Measurements from ENCODE around the gene ST8SIA3.
"Not testable (repeated sequence)": the region's sequence is repeated elsewhere in the genome, so short reads cannot be mapped to it uniquely, and the experiment has no call there.

The ST8SIA3 gene

DNA sequence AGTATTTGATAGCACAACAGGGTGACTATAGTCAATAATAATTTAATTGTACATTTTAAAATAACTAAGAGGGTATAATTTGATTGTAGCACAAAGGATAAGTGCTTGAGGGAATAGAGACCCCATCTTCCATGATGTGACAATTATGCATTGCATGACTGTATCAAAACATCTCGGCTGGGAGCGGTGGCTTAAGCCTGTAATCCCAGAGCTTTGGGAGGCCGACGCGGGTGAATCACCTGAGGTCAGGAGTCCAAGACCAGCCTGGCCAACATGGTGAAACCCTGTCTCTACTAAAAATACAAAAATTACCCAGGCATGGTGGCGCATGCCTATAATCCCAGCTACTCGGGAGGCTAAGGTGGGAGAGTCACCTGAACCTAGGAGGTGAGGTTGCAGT, 44.5 kb downstream of the ST8SIA3 start:
- H3K36me3 Mint-ChIP-seq (ENCODE audit: low read depth); H3K27ac Mint-ChIP-seq; H3K4me1 Mint-ChIP-seq (ENCODE audit: low read depth); DNase-seq; H3K4me3 Mint-ChIP-seq: not testable (repeated sequence)
- peaks cover 16% of the 10 kb centered on the region for H3K27me3 Mint-ChIP-seq
- peaks cover 12% of the 10 kb centered on the region for H3K9me3 Mint-ChIP-seq

GRCh38 chr18:57397440-57398132, 45.2 kb downstream of the ST8SIA3 start:
- no peak overlapping the region for H3K27ac Mint-ChIP-seq

GRCh38 chr18:57404345-57404744, 52.0 kb downstream of the ST8SIA3 start:
- DNase-seq: no peak
- Mint-ChIP-seq H3K4me1 (ENCODE audit: low read depth) (no peaks in the 10 kb centered on the region), H3K36me3 (ENCODE audit: low read depth) (no peaks in the 10 kb centered on the region), H3K4me3 (no peak overlapping the region), H3K27ac (no peak overlapping the region), H3K27me3 (peaks cover 34% of the 10 kb centered on the region), H3K9me3 (peaks cover 7% of the 10 kb centered on the region)

More at GRCh38 chr18:57397440-57398132, 45.2 kb downstream of the ST8SIA3 start:
- no peak overlapping the region for H3K4me3 Mint-ChIP-seq
- no peak for DNase-seq
- H3K36me3 Mint-ChIP-seq (ENCODE audit: low read depth): no peaks in the 10 kb centered on the region
- no peaks in the 10 kb centered on the region for H3K4me1 Mint-ChIP-seq (ENCODE audit: low read depth)
- peaks cover 17% of the 10 kb centered on the region for H3K27me3 Mint-ChIP-seq
- peaks cover 12% of the 10 kb centered on the region for H3K9me3 Mint-ChIP-seq

- Mint-ChIP-seq H3K4me3 (no peak overlapping the region), H3K4me1 (ENCODE audit: low read depth) (no peaks in the 10 kb centered on the region), H3K27me3 (peaks cover 32% of the 10 kb centered on the region), H3K9me3 (peaks cover 11% of the 10 kb centered on the region), H3K36me3 (ENCODE audit: low read depth) (no peaks in the 10 kb centered on the region), H3K27ac (no peak overlapping the region)
- no peak for DNase-seq
Observed at GRCh38 chr18:57409650-57410049, 57.3 kb downstream of the ST8SIA3 start.

- H3K27ac Mint-ChIP-seq: no peak overlapping the region
- H3K4me3 Mint-ChIP-seq: no peak overlapping the region
- peaks cover 32% of the 10 kb centered on the region for H3K27me3 Mint-ChIP-seq
- no peaks in the 10 kb centered on the region for H3K4me1 Mint-ChIP-seq (ENCODE audit: low read depth)
- no peaks in the 10 kb centered on the region for H3K36me3 Mint-ChIP-seq (ENCODE audit: low read depth)
- no peak for DNase-seq
- peaks cover 11% of the 10 kb centered on the region for H3K9me3 Mint-ChIP-seq
Observed at GRCh38 chr18:57410749-57411148, 58.4 kb downstream of the ST8SIA3 start.

- Mint-ChIP-seq H3K4me3 (no peak overlapping the region), H3K27me3 (peaks cover 48% of the 10 kb centered on the region), H3K4me1 (ENCODE audit: low read depth) (no peaks in the 10 kb centered on the region), H3K9me3 (peaks cover 9% of the 10 kb centered on the region), H3K36me3 (ENCODE audit: low read depth) (no peaks in the 10 kb centered on the region), H3K27ac (no peak overlapping the region)
- DNase-seq: no peak
Observed at GRCh38 chr18:57416542-57416941, 64.2 kb downstream of the ST8SIA3 start.
